ENCODE measurements around the gene A3GALT2.

A3GALT2 gene

GRCh38 chr1:33350611-33351280 is 29.8 kb upstream of the A3GALT2 start:
- DNase-seq: no peak

- DNase-seq: peak in 47 of 51 donors; percentile 36 to 89 (median 72)
Observed at GRCh38 chr1:33349778-33350610, 29.1 kb upstream of the A3GALT2 start.

- DNase-seq: peak in 19 of 51 donors; percentile 25 to 76 (median 61)
Observed at GRCh38 chr1:33349081-33349759, 28.3 kb upstream of the A3GALT2 start.

- DNase-seq: peak in 4 of 51 donors; percentile 16 to 76 (median 32)
Observed at GRCh38 chr1:33348676-33349080, 27.8 kb upstream of the A3GALT2 start.

GRCh38 chr1:33348194-33348593 is 27.3 kb upstream of the A3GALT2 start:
- no peak for DNase-seq

GRCh38 chr1:33347650-33347992 is 26.7 kb upstream of the A3GALT2 start:
- peak in 4 of 51 donors; percentile 19 to 28 (median 22) for DNase-seq

DNA sequence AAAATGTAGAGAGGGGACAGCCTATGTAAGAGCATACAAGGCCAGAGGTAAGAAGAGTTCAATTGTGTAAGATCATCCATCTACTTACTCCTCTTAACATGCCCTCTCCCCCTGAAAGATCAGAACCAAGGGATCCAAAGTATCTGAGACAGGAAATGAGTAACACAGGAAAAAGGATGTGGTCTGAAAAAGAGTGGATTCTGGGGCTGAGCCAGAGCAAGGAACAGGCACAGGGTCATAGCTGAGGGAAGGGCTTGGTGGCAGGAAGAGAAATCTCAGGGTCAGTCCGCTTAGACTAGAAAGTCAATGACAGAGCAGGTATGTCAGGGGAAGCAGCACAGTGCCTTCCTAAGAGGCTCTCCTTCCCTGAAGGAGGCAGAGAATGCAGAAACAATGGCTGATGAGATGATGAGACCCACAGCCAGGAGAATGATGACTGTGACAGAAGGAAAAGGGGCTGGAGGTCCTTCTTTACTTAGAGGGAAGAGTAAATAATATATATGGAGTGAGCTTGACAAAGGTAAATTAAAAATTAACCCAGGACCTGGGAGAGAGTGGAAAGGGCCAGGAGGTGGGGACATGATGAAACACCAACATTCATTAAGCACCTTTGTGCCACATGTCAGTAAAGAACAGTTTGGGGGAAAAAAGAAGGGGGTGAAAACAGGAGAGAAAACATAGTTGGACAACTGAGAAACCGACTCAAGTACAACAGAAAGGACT is 26.2 kb upstream of the A3GALT2 start:
- no peak for DNase-seq

GRCh38 chr1:33346533-33346926 is 25.6 kb upstream of the A3GALT2 start:
- no peak for DNase-seq

- no peak for DNase-seq
Observed at GRCh38 chr1:33344896-33345560, 24.1 kb upstream of the A3GALT2 start.

GRCh38 chr1:33343539-33343938 is 22.6 kb upstream of the A3GALT2 start:
- DNase-seq: no peak

DNA sequence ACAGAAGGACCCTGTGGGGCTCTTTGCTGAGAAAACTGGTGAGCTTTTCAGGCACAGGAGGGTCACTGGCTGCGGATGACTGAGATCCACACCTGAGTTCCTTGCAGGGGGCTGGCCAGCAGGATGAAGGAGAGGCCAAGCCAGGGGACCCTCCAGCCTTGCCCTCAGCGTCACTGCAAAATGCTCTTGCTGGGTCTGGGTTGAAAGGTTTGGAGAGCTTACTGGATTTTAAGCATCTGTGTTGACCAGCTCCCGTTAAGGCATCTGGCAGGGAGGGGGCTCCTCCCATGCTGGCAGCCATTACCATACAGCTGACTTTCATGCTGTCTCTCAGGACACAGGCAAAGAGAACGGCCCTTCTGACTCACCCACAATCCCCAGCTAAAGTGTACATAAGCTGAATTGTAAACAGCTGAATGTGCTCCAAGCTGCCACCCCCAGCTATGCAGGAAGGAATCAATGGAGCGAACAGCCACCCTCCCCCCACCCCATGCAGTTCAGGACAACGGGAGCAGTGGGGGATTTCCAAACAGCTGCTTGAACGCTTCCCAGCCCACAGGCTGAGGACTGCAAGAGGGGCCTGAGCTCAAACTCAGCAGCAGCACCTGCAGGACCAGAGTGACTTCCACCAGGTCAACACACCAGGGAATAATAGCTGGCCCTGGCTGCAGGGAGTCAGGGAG is 21.3 kb upstream of the A3GALT2 start:
- peak in 38 of 51 donors; percentile 14 to 88 (median 62) for DNase-seq

DNA sequence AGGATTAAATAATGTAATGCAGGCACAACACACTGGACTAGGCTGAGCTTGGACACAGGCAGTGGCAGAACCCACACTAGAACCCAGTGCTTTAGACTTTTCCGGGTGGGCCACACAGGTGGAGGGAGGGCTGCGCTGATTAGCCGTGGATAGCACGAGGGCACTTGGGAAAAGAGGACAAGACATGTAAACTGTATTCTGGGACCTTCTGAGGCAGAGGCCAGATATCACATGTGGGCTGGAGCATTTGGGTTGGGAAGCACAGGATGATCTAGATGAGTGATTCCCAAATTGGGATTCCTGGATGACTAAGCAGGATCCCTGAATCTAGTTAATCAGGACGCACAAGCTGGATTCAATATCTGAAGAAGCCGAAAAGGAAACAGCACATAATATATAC is 20.3 kb upstream of the A3GALT2 start:
- DNase-seq: no peak

- peak in 15 of 51 donors; percentile 14 to 53 (median 29) for DNase-seq
Observed at GRCh38 chr1:33339413-33339812, 18.5 kb upstream of the A3GALT2 start.

GRCh38 chr1:33338440-33339211 is 17.7 kb upstream of the A3GALT2 start:
- peak in 10 of 51 donors; percentile 22 to 65 (median 40) for DNase-seq

- no peak for DNase-seq
Observed at GRCh38 chr1:33338048-33338439, 17.1 kb upstream of the A3GALT2 start.

- DNase-seq: no peak
Observed at GRCh38 chr1:33337441-33337840, 16.5 kb upstream of the A3GALT2 start.

GRCh38 chr1:33336580-33336979 is 15.7 kb upstream of the A3GALT2 start:
- no peak for DNase-seq

- DNase-seq: peak in 1 of 51 donors; percentile 11
Observed at GRCh38 chr1:33335020-33335419, 14.1 kb upstream of the A3GALT2 start.

DNA sequence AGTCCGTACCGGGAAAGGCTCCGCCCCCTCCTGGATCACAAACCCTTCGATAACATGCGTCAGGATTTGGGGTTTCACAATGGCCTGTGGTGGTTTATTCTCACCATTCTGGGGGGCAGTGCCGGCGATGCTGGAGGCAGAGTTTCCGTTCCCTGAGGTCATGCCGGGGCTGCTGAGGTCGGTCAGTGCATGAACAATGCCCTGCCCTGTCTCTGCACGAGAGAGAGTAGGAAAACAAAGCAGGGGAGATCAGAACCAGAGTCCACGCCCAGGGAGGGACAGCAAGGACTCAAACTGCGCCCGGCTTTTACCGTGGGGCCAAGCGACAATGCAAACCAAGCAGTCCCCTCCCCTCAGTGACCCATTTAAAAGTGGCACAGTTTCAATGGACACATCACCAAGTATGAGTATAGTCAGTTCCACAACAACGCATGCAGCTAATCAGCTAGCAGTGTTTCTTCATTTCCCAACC is 13.2 kb upstream of the A3GALT2 start:
- peak in 4 of 51 donors; percentile 16 to 21 (median 18) for DNase-seq

Data from hypothalamus (tissue), 51 donors.